ENCODE results near the gene CHST5. TPM values are rescaled to one million over a fixed set of nuclear protein-coding genes. Genes with fewer than 3 reads are reported as not detected.

Gene CHST5
- total and polyA plus RNA-seq, 9 of the 15 experiments (the other 6 are each of a cell fraction or from before 2014, with no cell fraction given) = 0.06 to 0.21 (median 0.14) TPM; not detected in 5

DNA sequence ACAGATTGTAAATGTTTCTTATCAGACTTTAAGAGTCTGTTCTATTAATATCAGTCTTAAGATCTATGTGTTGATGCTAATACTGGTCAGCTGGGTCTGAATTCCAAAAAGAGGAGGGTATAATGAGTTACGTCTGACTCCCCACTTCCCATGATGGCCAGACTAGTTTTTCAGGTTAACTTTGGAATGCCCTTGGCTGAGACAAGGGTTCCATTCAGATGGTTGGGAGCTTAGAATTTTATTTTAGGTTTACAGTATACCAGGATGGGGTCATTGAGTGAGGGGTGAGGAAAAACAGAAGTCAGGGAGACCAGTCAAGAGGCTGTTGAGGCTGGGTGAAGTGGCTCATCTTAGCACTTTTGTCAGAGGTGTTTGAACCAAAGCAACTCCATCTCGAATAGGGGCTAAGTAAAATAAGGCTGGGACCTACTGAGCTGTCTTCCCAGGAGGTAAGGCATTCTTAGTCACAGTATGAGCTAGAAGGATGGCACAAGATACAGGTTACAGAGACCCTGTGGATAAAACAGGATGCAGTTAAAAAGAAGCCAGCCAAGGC, 23.0 kb upstream of the CHST5 start (continued):
- TF ChIP-seq, protein P1, sequence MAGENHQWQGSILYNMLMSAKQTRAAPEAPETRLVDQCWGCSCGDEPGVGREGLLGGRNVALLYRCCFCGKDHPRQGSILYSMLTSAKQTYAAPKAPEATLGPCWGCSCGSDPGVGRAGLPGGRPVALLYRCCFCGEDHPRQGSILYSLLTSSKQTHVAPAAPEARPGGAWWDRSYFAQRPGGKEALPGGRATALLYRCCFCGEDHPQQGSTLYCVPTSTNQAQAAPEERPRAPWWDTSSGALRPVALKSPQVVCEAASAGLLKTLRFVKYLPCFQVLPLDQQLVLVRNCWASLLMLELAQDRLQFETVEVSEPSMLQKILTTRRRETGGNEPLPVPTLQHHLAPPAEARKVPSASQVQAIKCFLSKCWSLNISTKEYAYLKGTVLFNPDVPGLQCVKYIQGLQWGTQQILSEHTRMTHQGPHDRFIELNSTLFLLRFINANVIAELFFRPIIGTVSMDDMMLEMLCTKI (IDR thresholded peaks at IDR 0.05; ENCODE audit: partially characterized antibody) = no peak
- TF ChIP-seq ZNF318 (IDR thresholded peaks at IDR 0.05; ENCODE audit: borderline replicate concordance in 1 of 2, low read depth in 1 of 2) (no peak), EZH2 (IDR thresholded peaks at IDR 0.05; ENCODE audit: borderline replicate concordance, low read depth, low read length) (no peak), KDM2B (CRISPR knock-in tag; IDR thresholded peaks at IDR 0.05) (no peak), CAMTA2 (CRISPR knock-in tag; conservative IDR thresholded peaks at IDR 0.05) (no peak), SRSF3 (IDR thresholded peaks at IDR 0.05; ENCODE audit: insufficient read depth, low read length) (no peak), FIP1L1 (IDR thresholded peaks at IDR 0.05; ENCODE audit: low read depth, low read length, poor library complexity, severe bottlenecking) (no peak), NFYB (IDR thresholded peaks at IDR 0.05; ENCODE audit: extremely low read depth, insufficient read length) (no peak), ZSCAN32 (CRISPR knock-in tag; IDR thresholded peaks at IDR 0.05) (no peak), POLR2AphosphoS2 (IDR thresholded peaks at IDR 0.05; ENCODE audit: low read length) (no peak), SMAD4 (CRISPR knock-in tag; conservative IDR thresholded peaks at IDR 0.05) (no peak), ZHX1 (conservative IDR thresholded peaks at IDR 0.05; ENCODE audit: low read length) (no peak)

Data from K562 (cell line).